Measurements from ENCODE around the gene CD2. TPM values are rescaled to one million over a fixed set of nuclear protein-coding genes. Genes with fewer than 3 reads are reported as not detected.

The CD2 gene
- total RNA-seq, 4 donors from 2014 or later: 0.38 to 5.2 (median 2.4) TPM

GRCh38 chr1:116762281-116762680, 8.1 kb downstream of the CD2 start:
- TF ChIP-seq CTCF (IDR thresholded peaks at IDR 0.05; ENCODE audit: low read depth): no peak

- TF ChIP-seq CTCF (IDR thresholded peaks at IDR 0.05; ENCODE audit: low read depth): no peak
Measured at GRCh38 chr1:116762781-116763115, 8.5 kb downstream of the CD2 start.

- TF ChIP-seq CTCF (IDR thresholded peaks at IDR 0.05; ENCODE audit: low read depth): no peak
Measured at GRCh38 chr1:116763116-116763786, 9.0 kb downstream of the CD2 start.

- TF ChIP-seq CTCF (IDR thresholded peaks at IDR 0.05; ENCODE audit: low read depth): no peak
Measured at GRCh38 chr1:116763787-116764465, 9.7 kb downstream of the CD2 start.

GRCh38 chr1:116764466-116764898, 10.3 kb downstream of the CD2 start:
- TF ChIP-seq CTCF (IDR thresholded peaks at IDR 0.05; ENCODE audit: low read depth): no peak

- no peak for TF ChIP-seq CTCF (IDR thresholded peaks at IDR 0.05; ENCODE audit: low read depth)
Measured at GRCh38 chr1:116764906-116765862, 11.0 kb downstream of the CD2 start.

GRCh38 chr1:116765962-116766361, 11.7 kb downstream of the CD2 start:
- no peak for TF ChIP-seq CTCF (IDR thresholded peaks at IDR 0.05; ENCODE audit: low read depth)

Data from subcutaneous adipose tissue (tissue), 4 donors.